Stimulated activated effector memory CD8-positive, alpha-beta T cell treated with anti-CD3 and anti-CD28 coated beads, Interleukin-12 subunit alpha, Interleukin-12 subunit beta, amount 100 ng/mL, for 72 hours (primary cell): ENCODE results near the gene SLC6A6.

ENCODE experiments used
- ATAC-seq: fragments of 150-1000 bp; cut with Tn5 transposase; 2 replicates; pipeline ENCODE4 v1.10.0; 2021
- DNase-seq, 2 donors: peaks; one replicate each; pipeline ENCODE4 v3.0.0; 2021 to 2022; ENCODE audit warnings: low spot score in 2 of 2
- H3K27ac Mint-ChIP-seq: one replicate; pipeline ENCODE4 v1.8.0; 2022; ENCODE audit warnings: mild to moderate bottlenecking, mixed read lengths
- H3K36me3 Mint-ChIP-seq: one replicate; pipeline ENCODE4 v1.8.0; 2022; ENCODE audit warnings: mild to moderate bottlenecking, mixed read lengths
- H3K4me1 Mint-ChIP-seq: one replicate; pipeline ENCODE4 v1.8.0; 2022; ENCODE audit warnings: mixed read lengths
- H3K4me3 Mint-ChIP-seq: one replicate; pipeline ENCODE4 v1.8.0; 2022; ENCODE audit warnings: mild to moderate bottlenecking, mixed read lengths
- H3K9me3 Mint-ChIP-seq: one replicate; pipeline ENCODE4 v1.8.0; 2022; ENCODE audit warnings: mixed read lengths

The SLC6A6 gene

DNA sequence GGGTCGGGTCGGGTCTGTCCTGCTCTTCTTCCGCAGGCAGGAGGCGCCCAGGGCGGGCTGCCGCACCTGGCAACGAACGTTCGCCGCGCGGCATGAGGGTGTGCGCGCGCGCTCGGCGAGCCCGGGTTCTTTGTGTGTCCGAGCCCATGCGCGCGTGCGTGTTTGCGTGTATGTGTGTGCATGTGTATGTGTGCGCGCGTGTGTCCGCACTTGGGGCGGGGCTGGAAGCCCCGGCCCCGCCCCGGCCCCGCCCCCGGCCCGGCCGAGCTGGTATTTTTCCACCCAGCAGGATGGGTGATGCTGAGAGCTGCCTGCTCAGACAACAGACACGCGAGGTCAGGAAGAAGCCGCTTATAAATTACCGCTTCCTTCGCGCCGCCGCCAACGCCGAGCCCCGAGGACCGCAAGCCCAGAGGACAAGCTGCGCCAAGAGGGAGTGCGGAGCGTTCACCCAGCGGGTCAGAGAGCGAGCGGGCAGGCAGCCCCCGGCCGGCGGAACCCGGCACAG, at the start of gene SLC6A6:
Gene SLC6A6, plus strand, starts transcription at position 303 of the 508 bp plus-strand sequence. CDS start 41,029 bp downstream, outside the sequence.
- peak within 1 kb of the TSS; percentile 99 for H3K4me3 Mint-ChIP-seq
- DNase-seq (peak; percentile 80 to 91), ATAC-seq (peak; percentile 85)
- no peaks in the 10 kb centered on the region for H3K9me3 Mint-ChIP-seq
- H3K36me3 Mint-ChIP-seq = peaks cover 51% of the 10 kb centered on the region
- peak within 1 kb of the TSS; percentile 97 for H3K27ac Mint-ChIP-seq
- peaks cover 57% of the 10 kb centered on the region for H3K4me1 Mint-ChIP-seq

DNA sequence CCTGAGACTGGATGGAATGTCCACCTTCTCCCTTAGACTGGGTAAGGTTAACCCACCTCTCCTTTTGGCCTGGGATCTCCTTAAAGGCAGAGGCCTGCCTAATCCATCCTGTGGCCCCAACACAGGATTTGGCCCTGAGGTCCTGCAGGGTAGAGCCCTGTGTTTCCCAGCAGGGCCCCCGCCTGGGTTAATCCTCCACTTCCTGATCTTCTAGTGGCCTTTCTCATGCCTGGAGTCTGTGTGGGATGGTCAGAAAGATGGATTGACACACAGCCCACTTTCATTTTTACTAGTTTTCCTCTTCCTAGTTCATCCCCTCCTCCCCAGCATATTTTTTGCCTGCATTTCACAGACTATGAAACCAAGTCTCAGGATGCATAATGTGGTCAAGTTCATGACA, 48.9 kb upstream of the SLC6A6 start:
- ATAC-seq (no peak), DNase-seq (no peak)
- Mint-ChIP-seq H3K4me1 (no peaks in the 10 kb centered on the region), H3K27ac (no peak overlapping the region), H3K4me3 (no peak overlapping the region), H3K9me3 (no peaks in the 10 kb centered on the region), H3K36me3 (no peaks in the 10 kb centered on the region)

DNA sequence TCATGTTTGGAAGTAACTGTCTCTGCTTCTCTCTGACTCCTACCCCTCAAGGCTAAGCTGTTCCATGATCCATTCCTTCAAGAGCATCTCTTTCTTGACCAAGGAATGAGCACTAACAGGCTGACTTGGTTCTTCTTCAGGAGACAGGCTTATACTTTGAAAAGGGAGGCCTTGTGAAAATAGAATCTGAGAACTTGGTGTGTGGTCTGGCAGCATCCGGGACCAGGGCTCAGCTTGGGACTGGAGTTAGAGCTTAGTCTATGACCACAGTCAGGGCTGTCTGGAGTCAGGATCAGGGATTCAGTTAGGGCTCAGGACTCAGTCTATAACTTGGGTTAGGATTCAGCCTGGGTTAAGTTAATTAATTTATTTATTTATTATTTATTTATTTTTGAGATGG, 44.9 kb upstream of the SLC6A6 start:
- Mint-ChIP-seq H3K36me3 (no peaks in the 10 kb centered on the region), H3K4me1 (peaks cover 6% of the 10 kb centered on the region), H3K4me3 (no peak overlapping the region), H3K9me3 (no peaks in the 10 kb centered on the region), H3K27ac (no peak overlapping the region)
- DNase-seq (no peak), ATAC-seq (no peak)

DNA sequence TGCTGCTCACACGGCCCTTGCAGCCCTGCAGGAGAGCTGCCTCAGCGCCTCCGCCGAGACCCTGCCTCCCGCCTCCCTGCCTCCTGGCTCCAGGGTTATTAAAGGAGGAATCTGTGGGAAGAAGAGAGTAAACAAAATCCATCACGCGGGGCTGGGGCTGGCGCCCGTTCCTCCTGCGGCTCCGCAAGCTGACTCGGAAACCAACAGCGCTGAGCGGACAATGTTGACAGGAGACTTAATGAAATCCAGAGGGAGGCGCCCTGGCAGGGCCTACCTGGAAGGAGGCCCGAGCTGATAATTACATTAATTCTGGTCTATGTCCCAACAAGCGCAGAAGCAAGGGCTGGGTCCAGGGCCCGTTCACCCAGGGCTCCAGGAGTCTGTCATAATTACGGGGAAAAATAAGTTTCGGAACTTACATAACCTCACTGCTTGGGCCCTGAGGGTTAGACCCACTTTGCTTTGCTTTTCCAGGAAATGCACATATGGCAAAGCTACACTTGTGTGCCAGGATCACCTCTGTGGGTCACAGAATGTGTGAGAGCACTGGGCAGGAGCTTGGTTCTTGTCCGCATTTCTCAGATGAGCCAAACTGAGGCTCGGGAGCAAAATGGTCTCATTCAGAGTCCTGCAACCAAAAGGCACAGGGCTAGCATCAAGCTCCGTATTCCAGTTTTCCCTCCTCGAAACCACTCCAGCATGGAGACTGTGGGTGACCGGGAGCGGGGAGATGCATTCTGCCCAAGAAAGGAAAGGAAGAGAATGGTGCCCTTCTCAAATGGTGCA, 43.8 kb upstream of the SLC6A6 start:
- ATAC-seq (no peak), DNase-seq (no peak)
- H3K4me1 Mint-ChIP-seq = peaks cover 6% of the 10 kb centered on the region
- H3K4me3 Mint-ChIP-seq = no peak overlapping the region
- no peaks in the 10 kb centered on the region for H3K9me3 Mint-ChIP-seq
- H3K36me3 Mint-ChIP-seq = no peaks in the 10 kb centered on the region
- no peak overlapping the region for H3K27ac Mint-ChIP-seq

DNA sequence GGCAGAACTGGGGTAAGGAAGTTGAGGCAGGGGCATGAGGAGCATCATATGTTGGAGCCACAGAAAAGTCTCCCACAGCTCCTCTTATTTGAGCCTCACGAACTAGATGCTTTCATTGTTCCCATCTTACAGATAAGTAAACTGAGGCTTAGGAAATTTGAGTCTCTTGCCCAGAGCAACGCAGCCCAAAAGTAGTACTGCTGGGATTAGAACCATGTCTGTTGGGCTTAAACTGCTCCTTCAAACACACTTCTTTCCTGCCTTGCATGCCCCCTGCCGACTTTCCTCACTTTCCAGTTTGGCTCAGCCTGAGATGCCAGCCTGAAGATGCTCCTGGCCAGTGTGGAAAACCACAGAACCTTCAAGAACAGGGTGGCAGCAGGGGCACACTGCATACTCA, 43.1 kb upstream of the SLC6A6 start:
- Mint-ChIP-seq H3K36me3 (no peaks in the 10 kb centered on the region), H3K9me3 (no peaks in the 10 kb centered on the region), H3K27ac (no peak overlapping the region), H3K4me1 (peaks cover 6% of the 10 kb centered on the region), H3K4me3 (no peak overlapping the region)
- no peak for ATAC-seq
- no peak for DNase-seq

DNA sequence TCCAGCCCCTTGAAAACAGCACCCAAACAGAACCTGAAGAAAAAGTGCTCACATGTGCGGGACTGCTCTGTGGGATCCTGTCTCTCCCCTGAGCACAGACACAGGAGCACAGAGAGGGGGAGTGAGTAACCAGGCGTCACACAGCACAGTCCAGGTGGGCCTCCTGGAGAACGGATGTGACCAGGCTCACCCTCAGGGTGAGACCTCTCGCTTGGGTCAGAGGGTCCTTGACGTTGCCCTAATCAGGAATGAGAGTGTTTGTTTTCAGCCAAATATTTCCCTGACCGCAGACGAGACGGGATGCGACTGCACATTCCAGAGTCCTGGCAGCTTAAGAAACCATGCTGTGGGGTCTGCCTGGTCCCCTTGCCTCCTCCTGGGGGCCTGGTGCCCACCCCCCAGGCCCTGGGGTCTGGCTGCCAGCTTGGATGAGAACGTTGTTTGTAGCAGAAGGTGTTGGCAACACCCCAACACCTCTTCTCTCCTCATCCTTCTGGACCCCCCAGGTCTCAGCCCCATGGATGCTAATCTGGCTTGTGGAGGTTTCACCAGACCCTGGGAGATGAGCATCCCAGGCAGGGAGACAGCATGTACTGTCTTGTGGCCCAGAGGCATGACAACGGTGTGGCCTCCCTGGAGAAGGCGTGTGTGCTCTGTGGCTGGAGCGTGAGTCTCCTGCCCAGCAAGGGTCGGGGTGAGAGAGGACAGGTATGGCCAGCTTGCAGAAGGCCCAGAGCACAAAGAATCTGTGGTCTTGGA, 42.1 kb upstream of the SLC6A6 start:
- H3K4me3 Mint-ChIP-seq = no peak overlapping the region
- no peaks in the 10 kb centered on the region for H3K9me3 Mint-ChIP-seq
- peak overlapping the region; percentile 50 for H3K27ac Mint-ChIP-seq
- ATAC-seq (no peak), DNase-seq (no peak)
- no peaks in the 10 kb centered on the region for H3K36me3 Mint-ChIP-seq
- H3K4me1 Mint-ChIP-seq = peaks cover 6% of the 10 kb centered on the region

DNA sequence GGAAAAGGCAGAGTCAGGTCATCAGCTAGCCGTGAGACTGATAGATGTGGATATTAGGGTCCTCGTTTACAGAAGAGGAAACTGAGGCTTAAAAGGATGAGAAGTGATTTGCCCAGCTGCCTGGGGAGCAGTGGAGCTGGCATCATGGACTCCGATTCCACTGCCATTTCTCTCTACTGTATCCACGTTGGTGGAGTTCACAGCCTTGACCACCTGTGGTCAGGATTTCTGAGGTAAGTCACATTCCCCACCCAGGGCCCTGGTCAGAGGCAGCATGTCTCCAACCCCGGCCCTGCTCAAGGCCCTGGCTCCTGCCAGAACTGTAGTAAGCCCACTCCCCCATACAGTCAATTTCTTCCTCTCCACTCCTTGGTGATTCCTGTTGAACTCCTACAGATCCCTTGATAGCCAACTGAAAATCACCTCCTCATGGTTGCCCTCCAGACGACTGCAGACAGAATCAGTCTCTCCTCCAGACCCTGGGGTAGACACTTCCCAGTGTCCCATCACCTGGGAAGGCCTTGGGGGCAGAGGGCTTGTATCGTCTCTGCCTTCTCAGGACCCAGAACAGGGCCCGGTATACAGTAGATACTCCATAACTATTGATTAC, 41.2 kb upstream of the SLC6A6 start:
- peaks cover 6% of the 10 kb centered on the region for H3K4me1 Mint-ChIP-seq

DNA sequence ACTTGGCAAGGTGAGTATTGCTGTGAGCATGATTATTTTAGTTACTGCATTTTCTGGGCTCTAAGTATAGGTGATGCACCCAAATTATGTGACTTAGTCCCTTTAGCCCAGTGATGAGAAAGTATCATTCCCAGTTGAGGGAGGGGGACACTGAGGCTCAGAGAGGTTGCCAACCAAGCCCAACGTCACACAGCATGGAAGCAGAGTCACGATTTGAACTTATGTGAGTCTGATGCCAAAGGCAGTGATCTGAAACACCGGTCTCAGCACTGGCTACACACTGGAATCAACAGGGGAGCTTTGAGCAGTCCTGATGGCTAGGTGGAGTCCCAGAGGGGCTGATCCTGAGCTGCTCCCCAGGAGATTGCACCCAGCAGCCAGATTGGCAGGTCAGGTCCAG, 39.5 kb upstream of the SLC6A6 start:
- Mint-ChIP-seq H3K4me1 (peaks cover 6% of the 10 kb centered on the region), H3K9me3 (no peaks in the 10 kb centered on the region), H3K4me3 (no peak overlapping the region), H3K36me3 (no peaks in the 10 kb centered on the region), H3K27ac (no peak overlapping the region)
- ATAC-seq (no peak), DNase-seq (no peak)

More for the DNA sequence above, 41.2 kb upstream of the SLC6A6 start:
- Mint-ChIP-seq H3K9me3 (no peaks in the 10 kb centered on the region), H3K27ac (no peak overlapping the region), H3K4me3 (no peak overlapping the region), H3K36me3 (no peaks in the 10 kb centered on the region)
- ATAC-seq (no peak), DNase-seq (no peak)

DNA sequence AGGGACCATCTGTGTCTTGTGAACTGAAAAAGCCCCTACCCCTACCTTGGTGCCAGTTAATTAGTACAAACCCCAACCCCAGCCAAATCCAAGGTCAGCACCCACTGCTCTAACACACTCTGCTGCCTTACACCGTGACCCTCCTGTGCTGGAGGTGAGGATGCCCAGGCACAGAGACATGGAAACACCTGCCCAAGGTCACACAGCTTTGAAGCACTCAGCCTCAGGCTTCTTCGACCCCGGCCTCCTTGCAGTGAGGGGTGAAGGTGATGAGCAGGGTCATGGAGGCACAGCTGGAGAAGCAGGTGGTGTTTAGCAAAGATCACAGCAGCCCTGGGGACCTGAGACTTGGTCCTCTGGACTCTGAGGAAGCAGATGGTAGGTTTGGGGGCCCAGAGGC, 39.0 kb upstream of the SLC6A6 start:
- Mint-ChIP-seq H3K36me3 (no peaks in the 10 kb centered on the region), H3K27ac (no peak overlapping the region), H3K4me1 (peaks cover 6% of the 10 kb centered on the region), H3K9me3 (no peaks in the 10 kb centered on the region), H3K4me3 (no peak overlapping the region)
- ATAC-seq = peak; percentile 8
- no peak for DNase-seq

DNA sequence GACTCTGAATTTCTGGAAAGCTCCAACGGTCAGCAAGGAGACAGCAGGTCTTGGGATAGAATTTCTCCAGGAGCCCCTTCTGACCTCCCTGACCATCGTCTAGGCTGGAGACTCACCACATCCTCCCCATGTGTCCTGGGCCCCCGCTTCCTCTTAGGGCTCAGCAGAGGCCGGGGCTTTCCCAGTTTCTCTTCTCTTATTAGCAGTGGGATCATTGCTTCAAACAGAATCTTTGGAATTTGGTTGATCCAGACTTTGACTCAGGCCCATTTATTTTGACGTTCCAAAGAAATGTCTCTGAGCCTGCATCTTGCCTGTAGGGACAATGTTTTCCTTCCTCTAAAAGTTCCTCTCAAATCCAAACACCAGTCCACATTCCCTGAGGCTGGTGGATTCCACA, 38.4 kb upstream of the SLC6A6 start:
- no peak overlapping the region for H3K4me3 Mint-ChIP-seq
- H3K9me3 Mint-ChIP-seq = no peaks in the 10 kb centered on the region
- no peak for ATAC-seq
- H3K36me3 Mint-ChIP-seq = no peaks in the 10 kb centered on the region
- DNase-seq = no peak
- no peak overlapping the region for H3K27ac Mint-ChIP-seq
- H3K4me1 Mint-ChIP-seq = peaks cover 3% of the 10 kb centered on the region

DNA sequence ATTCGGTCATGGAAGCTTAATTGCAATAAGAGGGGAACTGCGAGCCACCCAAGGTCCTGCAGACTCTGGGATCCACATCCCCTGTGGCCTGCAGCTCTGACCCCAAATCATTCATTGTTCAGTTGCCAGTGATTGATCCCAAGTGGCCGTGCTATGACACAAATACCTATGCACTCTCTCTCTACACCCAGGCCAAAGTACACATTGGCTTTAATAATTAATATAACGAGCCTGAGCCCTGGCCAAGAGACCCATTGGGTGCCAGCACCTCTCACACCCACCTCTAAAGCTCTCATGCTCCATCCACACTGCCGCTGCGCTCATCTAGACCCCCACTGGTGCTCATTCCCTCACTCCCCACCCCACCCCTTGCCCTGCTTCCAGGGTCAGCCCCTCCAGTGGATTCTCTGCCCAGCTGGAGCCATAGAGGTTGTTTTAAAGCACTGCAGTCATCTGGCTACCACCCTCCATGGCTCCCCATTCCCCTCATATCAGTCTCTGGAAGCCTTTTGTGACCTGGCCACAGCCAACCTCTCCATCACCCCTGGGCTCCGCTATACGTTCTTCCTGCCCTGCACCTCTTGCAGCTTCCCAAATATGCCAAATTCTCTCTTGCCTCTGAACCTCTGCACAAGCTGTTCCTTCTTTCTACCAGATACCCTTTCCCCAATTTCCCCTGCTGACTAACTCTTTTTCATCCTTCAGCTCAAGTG, 37.7 kb upstream of the SLC6A6 start:
- no peak overlapping the region for H3K4me3 Mint-ChIP-seq
- H3K27ac Mint-ChIP-seq = no peak overlapping the region
- no peak for DNase-seq
- H3K9me3 Mint-ChIP-seq = no peaks in the 10 kb centered on the region
- H3K4me1 Mint-ChIP-seq = peaks cover under 1% of the 10 kb centered on the region
- H3K36me3 Mint-ChIP-seq = no peaks in the 10 kb centered on the region
- no peak for ATAC-seq

DNA sequence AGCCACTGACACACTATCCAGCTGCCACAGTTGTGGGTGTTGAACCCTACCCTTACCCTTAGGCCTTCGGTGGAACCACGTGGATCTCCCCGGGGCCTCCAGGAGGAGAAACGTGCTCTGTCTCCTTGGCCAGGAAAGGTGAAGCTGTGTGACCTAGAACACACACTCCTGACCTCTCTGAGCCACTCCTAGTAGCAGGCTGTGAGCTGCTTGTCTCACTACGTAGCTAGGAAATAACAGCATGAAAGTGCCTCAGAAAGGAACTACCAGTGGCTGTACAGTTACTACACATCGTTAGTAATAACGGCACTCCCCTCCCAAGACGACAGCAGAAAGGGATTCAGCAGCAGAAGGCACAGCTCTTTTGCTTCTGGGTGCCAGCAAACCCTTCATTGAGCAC, 36.2 kb upstream of the SLC6A6 start:
- H3K9me3 Mint-ChIP-seq = no peaks in the 10 kb centered on the region
- H3K27ac Mint-ChIP-seq = no peak overlapping the region
- ATAC-seq = no peak

DNA sequence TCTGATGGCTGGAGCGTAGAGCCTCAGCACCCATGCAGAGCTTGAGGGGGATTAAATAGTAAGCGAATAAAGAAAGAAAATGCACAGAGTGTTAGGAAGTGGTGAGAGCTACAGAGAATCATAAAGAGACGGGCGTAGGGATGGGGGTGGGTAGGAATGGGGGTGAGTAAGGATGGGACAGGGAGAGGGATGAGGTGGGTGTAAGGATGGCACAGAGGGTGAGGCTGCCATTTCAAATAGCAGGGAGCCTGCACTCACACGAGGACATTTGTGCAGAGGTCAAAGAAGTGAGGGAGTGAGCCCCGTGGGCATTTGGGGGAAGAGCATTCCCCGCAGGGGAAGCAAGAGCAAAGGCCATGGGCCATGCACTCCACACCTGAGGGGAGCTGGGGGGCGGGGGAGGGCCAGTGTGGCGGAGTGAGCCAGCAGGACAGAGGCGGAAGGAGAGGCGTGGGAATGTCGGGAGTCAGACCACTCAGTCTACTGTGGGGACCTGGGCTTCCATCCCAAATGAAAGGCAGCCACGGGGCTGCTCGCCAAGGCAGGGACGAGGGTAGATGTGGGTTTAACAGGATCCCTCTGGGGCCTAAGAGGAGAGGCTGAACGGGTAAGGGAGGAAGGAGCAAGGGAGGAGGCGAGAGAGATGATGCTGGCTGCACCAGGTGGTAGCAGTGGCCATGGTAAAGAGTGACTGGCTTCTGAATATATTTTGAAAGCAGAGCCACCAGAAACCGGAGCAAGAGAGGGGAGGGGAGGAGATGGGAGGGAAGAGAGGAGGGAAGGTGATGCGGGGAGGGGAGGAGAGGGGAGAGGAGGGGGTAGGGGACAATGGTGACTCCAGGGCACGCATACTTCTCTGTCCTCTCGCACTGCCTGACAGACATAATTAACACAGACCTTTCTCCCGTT, 35.2 kb upstream of the SLC6A6 start:
- Mint-ChIP-seq H3K4me3 (no peak overlapping the region), H3K36me3 (no peaks in the 10 kb centered on the region), H3K4me1 (peaks cover 12% of the 10 kb centered on the region), H3K27ac (no peak overlapping the region), H3K9me3 (no peaks in the 10 kb centered on the region)
- no peak for ATAC-seq
- DNase-seq = no peak

More for the DNA sequence above, 36.2 kb upstream of the SLC6A6 start:
- H3K4me3 Mint-ChIP-seq = no peak overlapping the region
- H3K4me1 Mint-ChIP-seq = peaks cover 6% of the 10 kb centered on the region
- DNase-seq = no peak
- H3K36me3 Mint-ChIP-seq = no peaks in the 10 kb centered on the region

DNA sequence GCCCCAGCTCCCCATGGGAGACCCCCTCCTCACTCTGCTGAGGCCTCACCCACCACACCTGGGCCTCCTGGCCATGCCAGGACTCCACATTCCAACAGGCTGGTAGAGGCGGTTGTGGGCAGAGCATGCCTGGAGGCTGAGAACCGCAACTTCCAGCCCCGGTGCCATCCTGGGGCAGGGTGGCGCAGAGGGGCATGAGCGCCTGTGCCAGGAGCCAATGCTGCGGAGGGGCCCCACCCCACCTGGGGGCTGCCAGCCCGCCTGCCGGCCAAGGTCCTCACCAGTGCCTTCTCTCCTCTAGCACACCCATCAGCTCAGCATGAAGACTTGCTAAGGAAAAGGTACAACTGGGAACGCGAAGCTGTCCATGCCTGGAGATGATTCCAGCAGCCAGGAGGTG, 34.3 kb upstream of the SLC6A6 start:
- Mint-ChIP-seq H3K4me3 (no peak overlapping the region), H3K4me1 (peaks cover 12% of the 10 kb centered on the region), H3K36me3 (no peaks in the 10 kb centered on the region), H3K9me3 (no peaks in the 10 kb centered on the region), H3K27ac (no peak overlapping the region)
- ATAC-seq (no peak), DNase-seq (no peak)
